GM19463 (cell line): Measurements from ENCODE around the gene COA4.
"Not testable (repeated sequence)": the region's sequence is repeated elsewhere in the genome, so short reads cannot be mapped to it uniquely, and the experiment has no call there.

Source experiments
- ATAC-seq: cut with Tn5 transposase; IDR thresholded peaks from one replicate; pipeline ENCODE4 v1.9.1; 2021; ENCODE audit warnings: mild to moderate bottlenecking, moderate library complexity; ENCODE audit not compliant: unreplicated experiment

Gene COA4

GRCh38 chr11:73876424-73877310 is at the start of gene COA4, which contains the start of gene PAAF1:
TSS of gene COA4 (minus strand) at chr11:73876846. CDS start at chr11:73873378, 3,468 bp downstream.
TSS of gene PAAF1 (plus strand) at chr11:73876999. CDS start at chr11:73877022, 23 bp downstream.
- ATAC-seq = peak; percentile 98

- ATAC-seq = no peak
These were observed 44.5 kb upstream of the COA4 start for GRCh38 chr11:73921180-73921579.

- no peak for ATAC-seq
These were observed 39.8 kb upstream of the COA4 start for GRCh38 chr11:73916435-73916834.

- no peak for ATAC-seq
These were observed 37.6 kb upstream of the COA4 start for GRCh38 chr11:73914284-73914683.

- no peak for ATAC-seq
These were observed 36.8 kb upstream of the COA4 start for GRCh38 chr11:73913472-73913871.

GRCh38 chr11:73912026-73912425 is 35.4 kb upstream of the COA4 start:
- ATAC-seq = no peak

- ATAC-seq = no peak
These were observed 30.5 kb upstream of the COA4 start for GRCh38 chr11:73907191-73907590.

- no peak for ATAC-seq
These were observed 25.7 kb upstream of the COA4 start for GRCh38 chr11:73902303-73902702.

- no peak for ATAC-seq
These were observed 18.2 kb upstream of the COA4 start for GRCh38 chr11:73894725-73895335.

GRCh38 chr11:73893041-73893440 is 16.4 kb upstream of the COA4 start:
- ATAC-seq = no peak

GRCh38 chr11:73889536-73889935 is 12.9 kb upstream of the COA4 start:
- no peak for ATAC-seq

- no peak for ATAC-seq
These were observed 12.4 kb upstream of the COA4 start for GRCh38 chr11:73889019-73889418.

- no peak for ATAC-seq
These were observed 11.6 kb upstream of the COA4 start for GRCh38 chr11:73888244-73888643.

- no peak for ATAC-seq
These were observed 7.2 kb upstream of the COA4 start for GRCh38 chr11:73883856-73884255.

- not testable (repeated sequence) for ATAC-seq
These were observed 3.8 kb upstream of the COA4 start for GRCh38 chr11:73880449-73880848.

GRCh38 chr11:73878771-73879170 is 2.1 kb upstream of the COA4 start:
- ATAC-seq = no peak

- ATAC-seq = no peak
These were observed 806 bp downstream of the COA4 start for GRCh38 chr11:73875840-73876239.

GRCh38 chr11:73875380-73875779 is 1.3 kb downstream of the COA4 start:
- no peak for ATAC-seq

- ATAC-seq = no peak
These were observed 3.8 kb downstream of the COA4 start for GRCh38 chr11:73872749-73873357.

GRCh38 chr11:73870261-73870660 is 6.4 kb downstream of the COA4 start:
- ATAC-seq = no peak

- ATAC-seq = no peak
These were observed 7.2 kb downstream of the COA4 start for GRCh38 chr11:73869332-73869949.
